ENCODE measurements around the gene SERINC1.

Gene SERINC1

GRCh38 chr6:122408240-122408639 is 63.4 kb downstream of the SERINC1 start:
- Histone ChIP-seq H3K27ac (ENCODE audit: low read length) (peak overlapping the region; percentile 64), H3K27me3 (ENCODE audit: insufficient read depth, low read length, poor library complexity) (no peaks in the 10 kb centered on the region), H3K4me2 (ENCODE audit: insufficient read depth, low read length) (peak overlapping the region; percentile 60), H3K79me2 (ENCODE audit: insufficient read depth, low read length) (peaks cover 99% of the 10 kb centered on the region), H2AFZ (ENCODE audit: low read depth, low read length) (peak overlapping the region; percentile 40; the same call in 1 of the 2 replicates), H3K9me3 (ENCODE audit: insufficient read depth, low read length, severe bottlenecking) (no peaks in the 10 kb centered on the region), H4K20me1 (ENCODE audit: insufficient read depth, low read length) (peaks cover 25% of the 10 kb centered on the region; the same call in 1 of the 2 replicates), H3K9ac (ENCODE audit: low read depth, low read length) (peak overlapping the region; percentile 36; the same call in 1 of the 2 replicates), H3K4me1 (ENCODE audit: insufficient read depth, low read length) (peaks cover 59% of the 10 kb centered on the region), H3K4me3 (ENCODE audit: low read depth in 1 of 2, low read length in 2 of 2) (peak overlapping the region in 1 of 2 experiments; percentile 11; a peak in 1 of 4 replicates), H3K36me3 (ENCODE audit: insufficient read depth, low read length) (peaks cover 19% of the 10 kb centered on the region)
- TF ChIP-seq EZH2 (IDR thresholded peaks at IDR 0.05; ENCODE audit: borderline replicate concordance, low read depth, low read length, severe bottlenecking) (no peak), CTCF (IDR thresholded peaks at IDR 0.05; ENCODE audit: borderline replicate concordance, extremely low read depth, low read length, poor library complexity, severe bottlenecking) (no peak)
- DNase-seq, result no peak
- ATAC-seq (ENCODE audit: insufficient read depth, low read depth), result no peak

- peak overlapping the region; percentile 51 for H3K27ac ChIP-seq (ENCODE audit: low read length)
- H3K9me3 ChIP-seq (ENCODE audit: insufficient read depth, low read length, severe bottlenecking), result no peaks in the 10 kb centered on the region
- peaks cover 14% of the 10 kb centered on the region for H3K36me3 ChIP-seq (ENCODE audit: insufficient read depth, low read length)
- peaks cover 100% of the 10 kb centered on the region for H3K79me2 ChIP-seq (ENCODE audit: insufficient read depth, low read length)
- H3K27me3 ChIP-seq (ENCODE audit: insufficient read depth, low read length, poor library complexity), result no peaks in the 10 kb centered on the region
- H3K9ac ChIP-seq (ENCODE audit: low read depth, low read length), result 0 out of 2 replicates have a peak overlapping the region, but pooled peaks have one; percentile 36
- H3K4me3 ChIP-seq (ENCODE audit: low read depth in 1 of 2, low read length in 2 of 2), result peak overlapping the region in 1 of 2 experiments; percentile 11; a peak in 1 of 4 replicates
- TF ChIP-seq CTCF (IDR thresholded peaks at IDR 0.05; ENCODE audit: borderline replicate concordance, extremely low read depth, low read length, poor library complexity, severe bottlenecking) (no peak), EZH2 (IDR thresholded peaks at IDR 0.05; ENCODE audit: borderline replicate concordance, low read depth, low read length, severe bottlenecking) (no peak)
- ATAC-seq (ENCODE audit: insufficient read depth, low read depth) (peak; percentile 46), DNase-seq (no peak)
- peak overlapping the region; percentile 60 for H3K4me2 ChIP-seq (ENCODE audit: insufficient read depth, low read length)
- H4K20me1 ChIP-seq (ENCODE audit: insufficient read depth, low read length), result peaks cover 26% of the 10 kb centered on the region; the same call in 1 of the 2 replicates
- peaks cover 64% of the 10 kb centered on the region for H3K4me1 ChIP-seq (ENCODE audit: insufficient read depth, low read length)
- H2AFZ ChIP-seq (ENCODE audit: low read depth, low read length), result no peak overlapping the region
These were observed 63.9 kb downstream of the SERINC1 start for GRCh38 chr6:122407712-122408111.

- no peak for TF ChIP-seq CTCF (IDR thresholded peaks at IDR 0.05; ENCODE audit: borderline replicate concordance, extremely low read depth, low read length, poor library complexity, severe bottlenecking)
- no peak for TF ChIP-seq EZH2 (IDR thresholded peaks at IDR 0.05; ENCODE audit: borderline replicate concordance, low read depth, low read length, severe bottlenecking)
- Histone ChIP-seq H3K27ac (ENCODE audit: low read length) (no peak overlapping the region), H3K9me3 (ENCODE audit: insufficient read depth, low read length, severe bottlenecking) (no peaks in the 10 kb centered on the region), H2AFZ (ENCODE audit: low read depth, low read length) (no peak overlapping the region), H3K4me1 (ENCODE audit: insufficient read depth, low read length) (peaks cover 79% of the 10 kb centered on the region), H3K9ac (ENCODE audit: low read depth, low read length) (no peak overlapping the region), H3K4me2 (ENCODE audit: insufficient read depth, low read length) (peak overlapping the region; percentile 15; the same call in 1 of the 2 replicates), H4K20me1 (ENCODE audit: insufficient read depth, low read length) (peaks cover 27% of the 10 kb centered on the region; the same call in 1 of the 2 replicates), H3K79me2 (ENCODE audit: insufficient read depth, low read length) (peaks cover 100% of the 10 kb centered on the region), H3K36me3 (ENCODE audit: insufficient read depth, low read length) (peaks cover 5% of the 10 kb centered on the region; the same call in 1 of the 2 replicates), H3K27me3 (ENCODE audit: insufficient read depth, low read length, poor library complexity) (no peaks in the 10 kb centered on the region), H3K4me3 (ENCODE audit: low read depth in 1 of 2, low read length in 2 of 2) (no peak overlapping the region)
- DNase-seq (no peak), ATAC-seq (ENCODE audit: insufficient read depth, low read depth) (no peak)
These were observed 65.4 kb downstream of the SERINC1 start for GRCh38 chr6:122406187-122406586.
